ENCODE measurements around the gene RHOBTB3. TPM values are rescaled to one million over a fixed set of nuclear protein-coding genes. Genes with fewer than 3 reads are reported as not detected.

RHOBTB3 gene
- total RNA-seq, 3 donors from 2014 or later = 56.5 to 85.2 (median 60.4) TPM

- peak; percentile 10 for ATAC-seq
- no peak overlapping the region for H3K4me3 ChIP-seq
Measured at GRCh38 chr5:95779611-95780010, 48.5 kb downstream of the RHOBTB3 start.

GRCh38 chr5:95780597-95780996, 49.5 kb downstream of the RHOBTB3 start:
- no peak for TF ChIP-seq CTCF (IDR thresholded peaks at IDR 0.05)
- DNase-seq (no peak), ATAC-seq (no peak)
- Histone ChIP-seq H3K4me3 (no peak overlapping the region), H3K9me3 (no peaks in the 10 kb centered on the region), H3K4me1 (ENCODE audit: low read depth) (no peaks in the 10 kb centered on the region), H3K36me3 (ENCODE audit: low read depth) (no peaks in the 10 kb centered on the region)
- intact Hi-C loops (cut with DNase I, micrococcal nuclease) = loop anchor here in 1 of 2 donors (5.0 kb wide), 1 partner anchor 67 kb away; no protein-coding TSS in a partner anchor

More at GRCh38 chr5:95779611-95780010, 48.5 kb downstream of the RHOBTB3 start:
- H3K36me3 ChIP-seq (ENCODE audit: low read depth) = no peaks in the 10 kb centered on the region
- no peak for TF ChIP-seq CTCF (IDR thresholded peaks at IDR 0.05)
- DNase-seq = no peak
- intact Hi-C loops (cut with DNase I, micrococcal nuclease) = loop anchor here in 1 of 2 donors (5.0 kb wide), 1 partner anchor 68 kb away; no protein-coding TSS in a partner anchor
- no peaks in the 10 kb centered on the region for H3K9me3 ChIP-seq
- no peaks in the 10 kb centered on the region for H3K4me1 ChIP-seq (ENCODE audit: low read depth)

GRCh38 chr5:95781101-95781583, 50.0 kb downstream of the RHOBTB3 start:
- peak; percentile 94 for ATAC-seq
- peak; percentile 73 for TF ChIP-seq CTCF (IDR thresholded peaks at IDR 0.05)
- intact Hi-C loops (cut with DNase I, micrococcal nuclease) = loop anchor here (1.0 to 5.0 kb wide), 2 partner anchors 66 kb away; no protein-coding TSS in a partner anchor
- no peaks in the 10 kb centered on the region for H3K9me3 ChIP-seq
- no peaks in the 10 kb centered on the region for H3K36me3 ChIP-seq (ENCODE audit: low read depth)
- H3K4me1 ChIP-seq (ENCODE audit: low read depth) = no peaks in the 10 kb centered on the region
- no peak overlapping the region for H3K4me3 ChIP-seq
- DNase-seq = peak; percentile 72 to 91 (median 81)

GRCh38 chr5:95782181-95782580, 51.0 kb downstream of the RHOBTB3 start:
- intact Hi-C loops (cut with DNase I, micrococcal nuclease) = loop anchor here in 1 of 2 donors (5.0 kb wide), 1 partner anchor 65 kb away; no protein-coding TSS in a partner anchor
- Histone ChIP-seq H3K4me3 (no peak overlapping the region), H3K4me1 (ENCODE audit: low read depth) (no peaks in the 10 kb centered on the region), H3K9me3 (no peaks in the 10 kb centered on the region), H3K36me3 (ENCODE audit: low read depth) (no peaks in the 10 kb centered on the region)
- DNase-seq (no peak), ATAC-seq (no peak)
- no peak for TF ChIP-seq CTCF (IDR thresholded peaks at IDR 0.05)

- H3K4me1 ChIP-seq (ENCODE audit: low read depth) = no peaks in the 10 kb centered on the region
- ATAC-seq (no peak), DNase-seq (no peak)
- intact Hi-C loops (cut with DNase I, micrococcal nuclease) = loop anchor here (1.0 to 5.0 kb wide), 2 partner anchors 59 to 64 kb away; no protein-coding TSS in a partner anchor
- no peaks in the 10 kb centered on the region for H3K36me3 ChIP-seq (ENCODE audit: low read depth)
- H3K4me3 ChIP-seq = no peak overlapping the region
- TF ChIP-seq CTCF (IDR thresholded peaks at IDR 0.05) = no peak
- no peaks in the 10 kb centered on the region for H3K9me3 ChIP-seq
Measured at GRCh38 chr5:95783661-95784060, 52.5 kb downstream of the RHOBTB3 start.

Data from mucosa of descending colon (tissue), 3 donors.